ENCODE measurements around the gene CFI.

- no peak for TF ChIP-seq CTCF (conservative IDR thresholded peaks at IDR 0.05; ENCODE audit: low read length)
- TF ChIP-seq EZH2phosphoT487 (IDR thresholded peaks at IDR 0.05; ENCODE audit: borderline replicate concordance): no peak
Observed at GRCh38 chr4:109751852-109752251, 49.9 kb downstream of the CFI start.

Measured in Loucy (cell line).